ENCODE results near the gene IFT22.
"Not testable (repeated sequence)": the region's sequence is repeated elsewhere in the genome, so short reads cannot be mapped to it uniquely, and the experiment has no call there.

IFT22 gene

GRCh38 chr7:101308245-101309085 is 13.1 kb downstream of the IFT22 start:
- DNase-seq = peak; percentile 31

GRCh38 chr7:101306307-101306706 is 15.3 kb downstream of the IFT22 start:
- DNase-seq = no peak

- DNase-seq = no peak
Observed at GRCh38 chr7:101303102-101303701, 18.4 kb downstream of the IFT22 start.

- DNase-seq = no peak
Observed at GRCh38 chr7:101302641-101303101, 18.9 kb downstream of the IFT22 start.

GRCh38 chr7:101300465-101301376 is 20.9 kb downstream of the IFT22 start:
- DNase-seq = no peak

- DNase-seq = no peak
Observed at GRCh38 chr7:101299511-101300464, 21.8 kb downstream of the IFT22 start.

DNA sequence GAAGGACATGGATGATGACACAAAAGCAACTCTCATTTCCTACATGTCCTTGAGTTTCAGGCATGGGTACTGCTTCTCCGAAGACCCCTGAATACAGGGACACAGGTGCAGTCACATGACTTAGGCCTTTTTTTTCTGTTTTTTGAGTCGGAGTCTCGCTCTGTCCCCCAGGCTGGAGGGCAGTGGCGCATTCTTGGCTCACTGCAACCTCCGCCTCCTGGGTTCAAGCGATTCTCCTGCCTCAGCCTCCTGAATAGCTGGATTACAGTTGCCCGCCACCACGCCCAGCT is 26.8 kb downstream of the IFT22 start:
- no peak for DNase-seq

DNA sequence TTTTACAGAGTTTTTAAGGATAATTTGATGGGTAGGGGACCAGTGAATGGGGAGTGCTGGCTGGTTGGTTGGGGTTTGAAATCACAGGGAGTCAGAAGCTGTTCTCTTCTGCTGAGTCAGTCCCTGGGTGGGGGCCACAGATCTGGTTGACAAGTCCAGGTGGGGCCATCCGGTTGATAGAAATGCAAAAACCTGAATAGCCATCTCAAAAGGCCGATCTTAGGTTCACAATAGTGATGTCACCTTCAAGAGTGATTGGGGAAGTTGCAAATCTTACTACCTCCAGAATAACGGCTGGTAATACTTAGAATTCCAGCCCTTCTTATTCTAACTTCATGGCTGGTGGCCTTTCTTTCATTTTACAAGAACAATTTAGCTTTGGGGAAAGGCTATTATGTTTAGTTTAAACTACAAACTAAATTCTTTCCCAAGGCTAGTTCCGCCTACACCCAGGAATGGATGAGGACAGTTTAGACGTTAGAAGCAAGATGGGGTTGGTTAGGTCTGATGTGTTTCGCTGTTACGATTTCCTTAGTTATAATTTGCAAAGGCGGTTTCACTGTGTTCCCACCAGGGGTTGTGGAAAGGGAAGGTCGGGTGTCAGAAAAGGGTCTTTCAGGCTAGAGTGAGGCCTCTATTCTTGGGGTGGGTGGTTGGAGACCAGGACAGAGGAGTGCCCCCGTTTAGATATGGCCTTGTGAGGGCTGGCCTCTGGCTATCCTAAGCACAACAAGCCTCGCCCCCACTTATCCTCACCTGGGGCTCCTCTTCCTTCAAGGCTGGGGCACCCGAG is 27.4 kb downstream of the IFT22 start:
- no peak for DNase-seq

- not testable (repeated sequence) for DNase-seq
Observed at GRCh38 chr7:101293069-101294021, 28.3 kb downstream of the IFT22 start.

DNA sequence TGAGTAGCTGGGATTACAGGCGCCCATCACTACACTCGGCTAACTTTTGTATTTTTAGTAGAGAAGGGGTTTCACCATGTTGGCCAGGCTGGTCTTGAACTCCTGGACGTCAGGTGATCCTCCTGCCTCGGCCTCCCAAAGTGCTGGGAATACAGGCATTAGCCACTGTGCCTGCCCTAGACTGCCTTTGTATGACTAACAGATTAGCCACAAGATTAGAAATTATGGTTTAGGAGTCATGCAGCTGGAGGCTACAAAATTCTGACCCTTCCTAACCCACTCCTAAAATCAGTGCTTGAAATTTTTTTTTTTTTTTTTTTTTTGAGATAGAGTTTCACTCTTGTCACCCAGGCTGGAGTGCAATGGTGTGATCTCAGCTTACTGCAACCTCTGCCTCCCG is 29.0 kb downstream of the IFT22 start:
- not testable (repeated sequence) for DNase-seq

GRCh38 chr7:101290186-101291037 is 31.2 kb downstream of the IFT22 start:
- not testable (repeated sequence) for DNase-seq

DNA sequence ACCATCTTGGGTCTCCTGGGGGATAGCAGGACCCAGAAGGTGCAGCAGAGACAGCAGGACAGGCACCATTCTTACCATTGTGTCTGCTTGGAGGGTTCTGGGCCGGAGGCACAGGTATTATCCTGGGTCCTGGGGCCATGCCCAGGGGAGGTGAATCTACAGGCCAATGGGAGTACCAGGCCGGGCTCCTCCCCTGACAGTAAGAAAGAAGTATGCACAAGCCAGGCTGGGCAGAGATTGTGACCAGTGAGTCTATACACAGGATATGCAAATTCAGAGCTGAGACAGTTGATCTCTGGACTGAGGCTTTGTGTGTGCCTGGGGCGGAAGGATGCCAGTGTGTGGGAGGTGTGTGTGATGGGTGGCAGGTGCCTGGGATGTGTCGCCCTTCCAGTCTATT is 31.9 kb downstream of the IFT22 start:
- not testable (repeated sequence) for DNase-seq

- DNase-seq = no peak
Observed at GRCh38 chr7:101288439-101288838, 33.2 kb downstream of the IFT22 start.

DNA sequence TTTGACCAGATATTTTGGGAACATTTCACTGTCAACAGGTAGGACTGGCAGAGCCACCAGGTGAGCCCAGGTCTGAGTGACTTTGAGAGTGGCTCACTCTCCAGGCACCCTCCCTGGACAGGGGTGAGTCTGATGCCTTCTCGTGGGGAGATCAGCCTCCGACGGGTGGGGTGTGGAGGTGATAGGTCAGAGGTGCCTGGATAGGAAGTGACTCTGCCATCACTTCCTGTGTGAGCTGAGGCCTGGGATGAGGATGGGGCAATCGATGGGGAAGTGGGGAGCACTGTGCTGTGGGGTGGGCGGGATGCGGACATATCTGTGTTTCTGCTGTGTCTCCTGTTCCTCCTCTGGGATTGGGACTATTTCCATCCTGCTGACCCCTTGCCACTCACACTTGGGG is 34.6 kb downstream of the IFT22 start:
- no peak for DNase-seq

DNA sequence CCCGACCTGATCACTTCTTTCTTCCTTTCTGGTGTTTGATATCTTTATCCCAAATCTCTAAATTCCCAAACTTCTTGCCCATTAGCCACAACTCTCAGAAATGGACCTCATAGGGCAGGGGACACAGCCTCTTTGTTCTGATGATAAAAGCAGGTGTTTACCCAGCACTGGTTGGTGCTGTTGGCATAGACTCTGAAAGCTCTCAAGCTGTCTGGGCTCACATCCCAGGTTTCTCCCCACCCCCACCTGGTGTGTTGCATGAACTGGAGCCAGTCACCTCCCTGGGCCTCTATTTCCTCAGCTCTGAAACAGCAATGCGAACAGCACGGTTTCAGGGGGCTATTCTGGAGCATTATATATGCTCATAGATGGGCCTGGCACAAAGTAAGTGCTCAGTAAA is 35.7 kb downstream of the IFT22 start:
- DNase-seq = peak; percentile 76

DNA sequence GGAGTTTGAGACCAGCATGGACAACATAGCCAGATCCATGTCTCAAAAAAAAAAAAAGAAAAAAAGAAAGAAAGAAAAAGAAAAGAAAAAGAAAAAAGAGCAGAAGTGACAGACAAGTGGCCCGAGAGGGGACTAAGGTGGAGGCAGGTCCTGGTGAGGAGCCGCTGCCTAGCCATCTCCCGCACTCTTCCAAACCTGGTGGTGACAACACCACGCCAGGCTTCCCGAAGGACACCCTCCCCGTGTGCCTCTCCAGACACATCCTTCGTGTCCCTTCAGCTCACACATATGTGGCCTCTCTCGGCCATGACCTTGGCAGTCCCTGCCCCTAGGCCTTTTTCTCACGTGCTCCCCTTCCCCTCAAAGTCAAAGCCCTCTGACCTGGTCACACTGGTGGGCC is 36.4 kb downstream of the IFT22 start:
- no peak for DNase-seq

- not testable (repeated sequence) for DNase-seq
Observed at GRCh38 chr7:101280912-101281311, 40.7 kb downstream of the IFT22 start.

- no peak for DNase-seq
Observed at GRCh38 chr7:101278461-101279292, 42.9 kb downstream of the IFT22 start.

All from NCI-H2029 (cell line).